HL-60 (cell line): ENCODE results near the gene CCDC82.

Source experiments
- DNase-seq, 2 experiments: peaks; one replicate each; pipeline ENCODE4 v3.0.0-alpha.2; 2010 to 2020; ENCODE audit warnings: low read depth in 1 of 2, low spot score in 1 of 2
- H3K27ac ChIP-seq: fragments of 250-450 bp; sonication (Bioruptor Pico); replicated peaks from 2 replicates; pipeline ENCODE4 v1.5.1; 2020; ENCODE audit warnings: mild to moderate bottlenecking, moderate library complexity
- H3K27me3 ChIP-seq: fragments of 250-450 bp; sonication (Bioruptor Pico); 2 replicates; pipeline ENCODE4 v1.5.1; 2021; ENCODE audit warnings: mild to moderate bottlenecking, moderate library complexity; ENCODE audit not compliant: insufficient read depth, poor library complexity, severe bottlenecking
- H3K4me3 ChIP-seq: replicated peaks from 2 replicates; pipeline ENCODE4 v1.5.1; 2011; ENCODE audit warnings: mild to moderate bottlenecking, control low read depth, low read length; ENCODE audit not compliant: insufficient read depth
- GABPA ChIP-seq: IDR thresholded peaks from 2 replicates; pipeline ENCODE4 v1.6.1; 2012; ENCODE audit warnings: low read depth
- POLR2AphosphoS5 ChIP-seq: IDR thresholded peaks from 2 replicates; pipeline ENCODE4 v1.6.1; 2012; ENCODE audit warnings: low read depth
- REST ChIP-seq: IDR thresholded peaks from 2 replicates; pipeline ENCODE4 v1.6.1; 2012; ENCODE audit warnings: low read depth; ENCODE audit not compliant: insufficient replicate concordance
- SPI1 ChIP-seq: IDR thresholded peaks from 2 replicates; pipeline ENCODE4 v1.6.1; 2012; ENCODE audit warnings: low read depth, mild to moderate bottlenecking, borderline replicate concordance
- TF ChIP-seq, protein P1 (sequence below): IDR thresholded peaks from one replicate; pipeline ENCODE4 v1.5.1; 2011; ENCODE audit warnings: low read length, control low read depth, inconsistent platforms; ENCODE audit not compliant: insufficient read depth

The CCDC82 gene

GRCh38 chr11:96319898-96320656 is 69.6 kb downstream of the CCDC82 start:
- TF ChIP-seq GABPA (no peak), REST (no peak), SPI1 (no peak), POLR2AphosphoS5 (no peak)
- TF ChIP-seq, protein P1, sequence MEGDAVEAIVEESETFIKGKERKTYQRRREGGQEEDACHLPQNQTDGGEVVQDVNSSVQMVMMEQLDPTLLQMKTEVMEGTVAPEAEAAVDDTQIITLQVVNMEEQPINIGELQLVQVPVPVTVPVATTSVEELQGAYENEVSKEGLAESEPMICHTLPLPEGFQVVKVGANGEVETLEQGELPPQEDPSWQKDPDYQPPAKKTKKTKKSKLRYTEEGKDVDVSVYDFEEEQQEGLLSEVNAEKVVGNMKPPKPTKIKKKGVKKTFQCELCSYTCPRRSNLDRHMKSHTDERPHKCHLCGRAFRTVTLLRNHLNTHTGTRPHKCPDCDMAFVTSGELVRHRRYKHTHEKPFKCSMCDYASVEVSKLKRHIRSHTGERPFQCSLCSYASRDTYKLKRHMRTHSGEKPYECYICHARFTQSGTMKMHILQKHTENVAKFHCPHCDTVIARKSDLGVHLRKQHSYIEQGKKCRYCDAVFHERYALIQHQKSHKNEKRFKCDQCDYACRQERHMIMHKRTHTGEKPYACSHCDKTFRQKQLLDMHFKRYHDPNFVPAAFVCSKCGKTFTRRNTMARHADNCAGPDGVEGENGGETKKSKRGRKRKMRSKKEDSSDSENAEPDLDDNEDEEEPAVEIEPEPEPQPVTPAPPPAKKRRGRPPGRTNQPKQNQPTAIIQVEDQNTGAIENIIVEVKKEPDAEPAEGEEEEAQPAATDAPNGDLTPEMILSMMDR: no peak
- Histone ChIP-seq H3K27me3 (no peaks in the 10 kb centered on the region), H3K4me3 (no peak overlapping the region), H3K27ac (no peak overlapping the region)
- no peak for DNase-seq

DNA sequence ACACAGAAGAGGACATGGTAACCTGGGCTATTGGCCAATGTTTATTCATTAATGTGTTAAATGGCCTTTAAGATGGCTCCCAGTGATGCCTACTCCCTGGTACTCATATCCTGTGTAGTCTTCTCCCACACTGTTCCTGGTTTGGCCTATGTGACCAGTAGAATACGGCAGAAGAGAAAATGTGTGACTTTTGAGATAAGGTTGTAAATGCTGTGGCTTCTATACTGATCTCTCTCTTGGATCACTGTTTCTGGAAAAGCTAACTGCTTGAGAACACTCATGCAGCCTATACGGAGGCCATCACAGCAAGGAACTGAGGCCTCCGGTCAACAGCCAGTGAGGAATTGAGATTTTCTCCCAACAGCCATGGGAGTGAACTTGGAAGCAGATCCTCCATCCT is 70.9 kb downstream of the CCDC82 start:
- no peak overlapping the region for H3K27ac ChIP-seq
- no peaks in the 10 kb centered on the region for H3K27me3 ChIP-seq
- no peak for DNase-seq
- no peak overlapping the region for H3K4me3 ChIP-seq
- TF ChIP-seq REST (no peak), POLR2AphosphoS5 (no peak)
- TF ChIP-seq, protein P1: no peak

DNA sequence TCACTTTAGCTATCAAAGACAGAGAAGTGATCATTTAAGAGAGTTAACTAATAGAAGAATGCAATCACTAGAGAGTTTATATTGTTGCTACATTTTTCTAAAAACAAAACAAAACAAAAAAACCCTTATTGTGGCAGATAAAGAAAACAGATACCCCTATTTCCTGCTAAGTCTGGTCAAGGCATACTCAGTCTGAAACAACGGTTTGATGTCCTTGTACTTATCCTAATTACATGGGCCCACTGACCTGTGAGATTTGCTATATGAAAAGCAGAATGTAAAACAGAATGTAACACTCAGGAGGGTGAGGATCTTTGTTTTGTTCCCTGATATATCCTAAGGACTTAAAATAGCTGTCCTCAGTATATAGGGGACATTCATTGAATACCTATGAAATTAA is 71.3 kb downstream of the CCDC82 start:
- Histone ChIP-seq H3K27ac (no peak overlapping the region), H3K4me3 (no peak overlapping the region), H3K27me3 (no peaks in the 10 kb centered on the region)
- no peak for DNase-seq
- no peak for TF ChIP-seq REST
- TF ChIP-seq GABPA: no peak
- no peak for TF ChIP-seq SPI1
- TF ChIP-seq POLR2AphosphoS5: no peak
- TF ChIP-seq, protein P1: no peak
